CD4-positive, alpha-beta T cell treated with Interferon gamma for 1 hour (primary cell): ENCODE measurements around the gene KIRREL1.

ENCODE experiments used
- DNase-seq: peaks from one replicate; pipeline ENCODE4 v3.0.0-alpha.2; 2020

The KIRREL1 gene

GRCh38 chr1:158149175-158149574, 155.7 kb downstream of the KIRREL1 start:
- DNase-seq, result no peak
